Measurements from ENCODE around the gene RBM44.

DNA sequence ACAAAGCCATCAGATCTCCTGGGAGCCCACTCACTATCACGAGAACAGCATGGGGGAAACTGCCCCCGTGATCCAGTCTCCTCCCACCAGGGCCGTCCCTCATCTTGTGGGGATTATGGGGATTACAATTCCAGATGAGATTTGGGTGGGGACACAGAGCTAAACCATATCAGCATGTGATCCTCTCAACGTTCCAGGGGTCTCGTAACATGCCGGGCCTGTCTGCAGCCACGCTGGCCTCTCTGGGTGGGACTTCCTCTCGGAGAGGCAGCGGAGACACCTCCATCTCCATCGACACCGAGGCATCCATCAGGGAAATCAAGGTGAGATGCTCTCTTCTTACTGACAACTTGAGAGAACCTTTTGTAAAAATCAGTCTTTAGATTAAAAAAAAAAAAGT lies 49.6 kb upstream of the RBM44 start:
- TF ChIP-seq, protein P1, sequence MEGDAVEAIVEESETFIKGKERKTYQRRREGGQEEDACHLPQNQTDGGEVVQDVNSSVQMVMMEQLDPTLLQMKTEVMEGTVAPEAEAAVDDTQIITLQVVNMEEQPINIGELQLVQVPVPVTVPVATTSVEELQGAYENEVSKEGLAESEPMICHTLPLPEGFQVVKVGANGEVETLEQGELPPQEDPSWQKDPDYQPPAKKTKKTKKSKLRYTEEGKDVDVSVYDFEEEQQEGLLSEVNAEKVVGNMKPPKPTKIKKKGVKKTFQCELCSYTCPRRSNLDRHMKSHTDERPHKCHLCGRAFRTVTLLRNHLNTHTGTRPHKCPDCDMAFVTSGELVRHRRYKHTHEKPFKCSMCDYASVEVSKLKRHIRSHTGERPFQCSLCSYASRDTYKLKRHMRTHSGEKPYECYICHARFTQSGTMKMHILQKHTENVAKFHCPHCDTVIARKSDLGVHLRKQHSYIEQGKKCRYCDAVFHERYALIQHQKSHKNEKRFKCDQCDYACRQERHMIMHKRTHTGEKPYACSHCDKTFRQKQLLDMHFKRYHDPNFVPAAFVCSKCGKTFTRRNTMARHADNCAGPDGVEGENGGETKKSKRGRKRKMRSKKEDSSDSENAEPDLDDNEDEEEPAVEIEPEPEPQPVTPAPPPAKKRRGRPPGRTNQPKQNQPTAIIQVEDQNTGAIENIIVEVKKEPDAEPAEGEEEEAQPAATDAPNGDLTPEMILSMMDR (IDR thresholded peaks at IDR 0.05; ENCODE audit: poor library complexity): no peak
- TF ChIP-seq EZH2phosphoT487 (IDR thresholded peaks at IDR 0.05; ENCODE audit: low read depth, severe bottlenecking, unreplicated experiment): no peak
